B cell (primary cell): ENCODE measurements around the gene MBNL1. TPM values are rescaled to one million over a fixed set of nuclear protein-coding genes. Genes with fewer than 3 reads are reported as not detected.

ENCODE experiments used
- ATAC-seq: fragments of 200-7000 bp; cut with Tn5 transposase; one replicate; pipeline ENCODE4 v1.10.0; 2021; ENCODE audit warnings: low read depth, mild to moderate bottlenecking, moderate number of reproducible peaks, moderate library complexity
- CTCF ChIA-PET: fragments of 350-600 bp; sonication (Branson Sonifier 250); formaldehyde crosslinking; loops from one replicate; lab custom pipeline; 2021; ENCODE audit warnings: antibody characterized with exemption, inconsistent platforms; lab: Charles Lee
- POLR2A ChIA-PET: fragments of 350-600 bp; sonication (Branson Sonifier 250); formaldehyde crosslinking; loops from one replicate; lab custom pipeline; 2021; ENCODE audit warnings: antibody characterized with exemption; lab: Charles Lee
- DNase-seq: peaks from one replicate; pipeline ENCODE4 v3.0.0; 2013
- H2AFZ ChIP-seq: 2 replicates; pipeline ENCODE4 v1.6.1; 2012; ENCODE audit warnings: mild to moderate bottlenecking, low read depth, low read length; ENCODE audit not compliant: insufficient read depth, poor library complexity, severe bottlenecking
- H3K27ac ChIP-seq, 2 donors: 1 replicate in 1 of 2; 2 replicates in 1 of 2; pipeline ENCODE4 v1.5.1; 2012 to 2013; ENCODE audit warnings: low read length in 2 of 2, mild to moderate bottlenecking in 2 of 2, moderate library complexity in 1 of 2
- H3K27me3 ChIP-seq, 4 experiments: fragments of 200-600 bp in 1 of 4; sonication (generic) in 1 of 4; replicated peaks in 1 of 4; 1 replicate in 2 of 4; 2 replicates in 2 of 4; pipeline versions ENCODE4 v1.6.1 to v1.7.0; 2013 to 2016; ENCODE audit warnings: low read length in 3 of 4, mild to moderate bottlenecking in 2 of 4, mixed read lengths in 1 of 4, moderate library complexity in 1 of 4; ENCODE audit not compliant: insufficient read depth in 4 of 4, control insufficient read depth in 3 of 4; ENCODE audit errors: control extremely low read depth in 1 of 4
- H3K36me3 ChIP-seq, 2 experiments: replicated peaks in 1 of 2; 1 replicate in 1 of 2; 2 replicates in 1 of 2; pipeline versions ENCODE4 v1.6.1 to v1.7.1; 2013; ENCODE audit warnings: low read length in 1 of 2; ENCODE audit not compliant: insufficient read depth in 2 of 2, control insufficient read depth in 1 of 2; ENCODE audit errors: control extremely low read depth in 1 of 2, extremely low read depth in 1 of 2
- H3K4me1 ChIP-seq, 2 donors: fragments of 200-600 bp in 1 of 2; sonication (generic) in 1 of 2; 1 replicate in 1 of 2; 2 replicates in 1 of 2; pipeline versions ENCODE4 v1.5.1 to v1.6.1; 2013 to 2017; ENCODE audit warnings: low read length in 2 of 2; ENCODE audit not compliant: control insufficient read depth in 2 of 2, insufficient read depth in 2 of 2
- H3K4me2 ChIP-seq: replicated peaks from 2 replicates; pipeline ENCODE3; 2012; ENCODE audit warnings: mild to moderate bottlenecking, low read depth, low read length; ENCODE audit not compliant: poor library complexity, severe bottlenecking
- H3K4me3 ChIP-seq, 5 experiments: fragments of 200-600 bp in 1 of 5; sonication (generic) in 1 of 5; 1 replicate in 3 of 5; 2 replicates in 2 of 5; pipeline versions ENCODE4 v1.5.1 to v1.7.0; 2011 to 2016; ENCODE audit warnings: low read length in 4 of 5, mild to moderate bottlenecking in 4 of 5, low read depth in 2 of 5, control low read depth in 1 of 5, moderate library complexity in 1 of 5; ENCODE audit not compliant: insufficient read depth in 1 of 5; ENCODE audit errors: control extremely low read depth in 1 of 5, extremely low read depth in 1 of 5
- H3K79me2 ChIP-seq: fragments of 200-600 bp; sonication (generic); one replicate; pipeline ENCODE4 v1.6.0; 2016; ENCODE audit warnings: low read length; ENCODE audit not compliant: control insufficient read depth, insufficient read depth
- H3K9ac ChIP-seq: fragments of 200-600 bp; sonication (generic); 2 replicates; pipeline ENCODE4 v1.6.1; 2017; ENCODE audit warnings: mild to moderate bottlenecking, low read length, moderate library complexity
- H3K9me3 ChIP-seq, 3 donors: one replicate each; pipeline versions ENCODE4 v1.6.1 to v1.7.1; 2013; ENCODE audit warnings: low read length in 2 of 3; ENCODE audit not compliant: control insufficient read depth in 2 of 3, insufficient read depth in 1 of 3; ENCODE audit errors: control extremely low read depth in 1 of 3
- H4K20me1 ChIP-seq: 2 replicates; pipeline ENCODE4 v1.6.0; 2012; ENCODE audit warnings: mild to moderate bottlenecking, low read length; ENCODE audit not compliant: insufficient read depth, control insufficient read depth, poor library complexity, severe bottlenecking
- H3K27ac Mint-ChIP-seq: one replicate; pipeline ENCODE4 v1.8.0; 2021; ENCODE audit warnings: mixed read lengths
- H3K27me3 Mint-ChIP-seq: one replicate; pipeline ENCODE4 v1.8.0; 2021; ENCODE audit warnings: mixed read lengths
- H3K4me1 Mint-ChIP-seq: one replicate; pipeline ENCODE4 v1.8.0; 2021; ENCODE audit warnings: mixed read lengths
- H3K4me3 Mint-ChIP-seq: one replicate; pipeline ENCODE4 v1.8.0; 2021; ENCODE audit warnings: mixed read lengths
- H3K9me3 Mint-ChIP-seq: one replicate; pipeline ENCODE4 v1.8.0; 2022; ENCODE audit warnings: mixed read lengths; ENCODE audit not compliant: insufficient read depth
- CTCF ChIP-seq: fragments of 200-600 bp; IDR thresholded peaks from one replicate; pipeline ENCODE4 v1.8.0; 2022; ENCODE audit warnings: antibody characterized with exemption, mild to moderate bottlenecking
- EZH2 ChIP-seq: IDR thresholded peaks from 2 replicates; pipeline ENCODE4 v1.6.1; 2012; ENCODE audit warnings: borderline replicate concordance, low read depth, mild to moderate bottlenecking, moderate library complexity, low read length; ENCODE audit not compliant: insufficient read depth, poor library complexity, severe bottlenecking
- WGBS: methylation state at CpG from one replicate; pipeline ENCODE4 v1.1.5; 2013; ENCODE audit warnings: missing lambda C conversion rate; ENCODE audit not compliant: insufficient coverage; 5-methylcytosine and 5-hydroxymethylcytosine counted together
- intact Hi-C: fragments of 100-400 bp; cut with micrococcal nuclease; formaldehyde crosslinking; loops from one replicate; pipeline ENCODE4 v1.10.0; 2022
- polyA plus RNA-seq: library from polyadenylated mRNA; depleted of rRNA; stranded (reverse); fragments of >200 nt; gene quantifications from 2 replicates; pipeline ENCODE4 v1.2.3, GENCODE V29; 2012
- total RNA-seq, 2 donors: library from RNA; stranded (reverse); fragments of 120-200 nt in 1 of 2; gene quantifications; 1 replicate in 1 of 2; 2 replicates in 1 of 2; pipeline versions ENCODE4 v1.2.3 to v1.2.4, GENCODE V29; 2013 to 2022

MBNL1 gene
- total and polyA plus RNA-seq, 2 donors (not counting 1 experiment from before 2014, with no cell fraction given) = 195 to 505 TPM

DNA sequence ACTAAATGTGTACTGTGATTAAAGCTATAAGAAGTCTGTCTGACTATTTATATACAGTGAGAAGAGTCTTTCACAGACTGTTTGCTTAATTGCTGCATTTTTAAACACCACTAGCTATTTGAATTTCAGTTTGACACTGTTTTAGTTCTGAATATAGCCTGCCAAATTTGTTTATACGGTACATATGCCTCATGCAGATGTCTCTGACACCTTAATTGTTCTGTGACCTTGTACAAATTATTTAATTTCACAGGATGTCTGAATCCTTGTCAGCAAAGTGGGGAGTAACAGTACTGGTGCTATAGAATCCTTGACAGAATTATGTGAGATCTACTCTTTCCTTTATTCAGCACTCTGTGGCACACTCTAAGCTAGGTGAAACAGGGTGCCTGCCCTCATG lies 125.5 kb downstream of the MBNL1 start:
- Mint-ChIP-seq H3K4me3 (no peak overlapping the region), H3K27ac (peak overlapping the region; percentile 46), H3K9me3 (no peaks in the 10 kb centered on the region), H3K27me3 (no peaks in the 10 kb centered on the region), H3K4me1 (peaks cover 46% of the 10 kb centered on the region)
- Histone ChIP-seq H3K27me3 (no peaks in the 10 kb centered on the region), H3K79me2 (peaks cover 98% of the 10 kb centered on the region), H3K27ac (peak overlapping the region in 1 of 2 donors; percentile 55), H4K20me1 (peaks cover 30% of the 10 kb centered on the region), H3K4me2 (no peak overlapping the region), H3K4me3 (no peak overlapping the region), H3K9me3 (peaks cover 0 to 3% (median 0%) of the 10 kb centered on the region in 3 donors), H3K36me3 (peaks cover 12 to 56% of the 10 kb centered on the region in 2 experiments), H3K9ac (no peak overlapping the region), H3K4me1 (peaks cover 3 to 13% of the 10 kb centered on the region in 2 donors), H2AFZ (no peak overlapping the region)
- DNase-seq (no peak), ATAC-seq (no peak)
- WGBS = no CpG with 5 or more reads among the region's 1 CpG
- CTCF ChIA-PET = interaction anchor here (1.7 kb wide), 1 partner anchor 12 kb away, joined by 5 read pairs; no protein-coding TSS in a partner anchor
- POLR2A ChIA-PET = no interaction called here
- no peak for TF ChIP-seq CTCF
- intact Hi-C loops = loop anchor here (5.0 kb wide), 1 partner anchor 43 kb away; no protein-coding TSS in a partner anchor

DNA sequence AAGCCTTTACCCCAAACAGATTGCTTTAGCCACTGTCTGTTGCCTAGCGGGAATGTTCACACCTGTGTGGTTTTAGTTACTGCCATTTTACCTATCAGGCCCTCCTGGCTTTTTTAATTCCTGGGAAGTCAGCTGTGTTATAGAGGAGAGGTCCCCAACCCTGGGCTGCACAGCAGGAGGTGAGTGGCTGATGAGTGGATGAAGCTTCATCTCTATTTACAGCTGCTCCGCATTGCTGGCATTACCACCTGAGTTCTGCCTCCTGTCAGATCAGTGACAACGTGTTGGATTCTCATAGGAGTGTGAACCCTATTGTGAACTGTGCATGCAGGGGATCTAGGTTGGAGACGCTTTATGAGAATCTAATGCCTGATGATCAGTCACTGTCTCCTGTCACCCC lies 127.0 kb downstream of the MBNL1 start:
- H3K79me2 ChIP-seq = peaks cover 98% of the 10 kb centered on the region
- intact Hi-C loops = no loop called here
- no CpG with 5 or more reads among the region's 4 CpGs for WGBS
- H3K9me3 Mint-ChIP-seq = no peaks in the 10 kb centered on the region
- DNase-seq (no peak), ATAC-seq (no peak)
- no peaks in the 10 kb centered on the region for H3K27me3 ChIP-seq
- H3K27me3 Mint-ChIP-seq = no peaks in the 10 kb centered on the region
- H4K20me1 ChIP-seq = peaks cover 35% of the 10 kb centered on the region
- no peak overlapping the region for H3K9ac ChIP-seq
- CTCF ChIA-PET = no interaction called here
- POLR2A ChIA-PET = no interaction called here
- no peak overlapping the region for H2AFZ ChIP-seq
- H3K4me1 Mint-ChIP-seq = peaks cover 48% of the 10 kb centered on the region
- no peak overlapping the region for H3K4me3 ChIP-seq
- peaks cover 3 to 23% of the 10 kb centered on the region in 2 donors for H3K4me1 ChIP-seq
- H3K27ac Mint-ChIP-seq = no peak overlapping the region
- H3K36me3 ChIP-seq = peaks cover 10 to 46% of the 10 kb centered on the region in 2 experiments
- H3K9me3 ChIP-seq = peaks cover 0 to 3% (median 0%) of the 10 kb centered on the region in 3 donors
- H3K27ac ChIP-seq = no peak overlapping the region
- no peak overlapping the region for H3K4me3 Mint-ChIP-seq
- TF ChIP-seq CTCF (no peak), EZH2 (no peak)
- no peak overlapping the region for H3K4me2 ChIP-seq
